Measurements from ENCODE around the gene SRBD1. TPM values are rescaled to one million over a fixed set of nuclear protein-coding genes. Genes with fewer than 3 reads are reported as not detected.

The SRBD1 gene
- total RNA-seq, 1 experiment from 2014 or later, result 17.3 TPM

GRCh38 chr2:45390441-45390840 lies 220.6 kb downstream of the SRBD1 start:
- CTCF ChIA-PET, result no interaction called here
- intact Hi-C loops (cut with micrococcal nuclease), result no loop called here
- H3K36me3 Mint-ChIP-seq (ENCODE audit: insufficient read depth, unreplicated experiment), result peaks cover 25% of the 10 kb centered on the region
- H3K27ac Mint-ChIP-seq (ENCODE audit: low read depth, unreplicated experiment), result peak overlapping the region; percentile 28
- no peaks in the 10 kb centered on the region for H3K9me3 Mint-ChIP-seq (ENCODE audit: unreplicated experiment)
- POLR2A ChIA-PET, result no interaction called here
- no peak overlapping the region for H3K4me3 Mint-ChIP-seq (ENCODE audit: unreplicated experiment)
- no peaks in the 10 kb centered on the region for H3K27me3 Mint-ChIP-seq (ENCODE audit: insufficient read depth, unreplicated experiment)
- no peak for DNase-seq (ENCODE audit: unreplicated experiment)
- TF ChIP-seq CTCF (IDR thresholded peaks at IDR 0.05; ENCODE audit: unreplicated experiment), result no peak
- H3K4me1 Mint-ChIP-seq (ENCODE audit: insufficient read depth, unreplicated experiment), result peaks cover 9% of the 10 kb centered on the region
- no TSS peak for BruUV-seq (replicated peaks)

GRCh38 chr2:45388541-45389100 lies 222.4 kb downstream of the SRBD1 start:
- Mint-ChIP-seq H3K4me3 (ENCODE audit: unreplicated experiment) (no peak overlapping the region), H3K27ac (ENCODE audit: low read depth, unreplicated experiment) (no peak overlapping the region)
- POLR2A ChIA-PET, result no interaction called here

GRCh38 chr2:45382744-45383143 lies 228.3 kb downstream of the SRBD1 start:
- Mint-ChIP-seq H3K9me3 (ENCODE audit: unreplicated experiment) (no peaks in the 10 kb centered on the region), H3K4me1 (ENCODE audit: insufficient read depth, unreplicated experiment) (peaks cover 12% of the 10 kb centered on the region), H3K4me3 (ENCODE audit: unreplicated experiment) (no peak overlapping the region), H3K36me3 (ENCODE audit: insufficient read depth, unreplicated experiment) (peaks cover 5% of the 10 kb centered on the region), H3K27ac (ENCODE audit: low read depth, unreplicated experiment) (no peak overlapping the region), H3K27me3 (ENCODE audit: insufficient read depth, unreplicated experiment) (no peaks in the 10 kb centered on the region)
- POLR2A ChIA-PET, result no interaction called here
- BruUV-seq (replicated peaks), result no TSS peak
- peak; percentile 24 for DNase-seq (ENCODE audit: unreplicated experiment)
- CTCF ChIA-PET, result interaction anchor here (0.6 kb wide), 2 partner anchors 143 to 558 kb away, joined by 3 read pairs; no protein-coding TSS in a partner anchor
- intact Hi-C loops (cut with micrococcal nuclease), result no loop called here
- no peak for TF ChIP-seq CTCF (IDR thresholded peaks at IDR 0.05; ENCODE audit: unreplicated experiment)

More at GRCh38 chr2:45388541-45389100, 222.4 kb downstream of the SRBD1 start:
- Mint-ChIP-seq H3K4me1 (ENCODE audit: insufficient read depth, unreplicated experiment) (peaks cover 9% of the 10 kb centered on the region), H3K9me3 (ENCODE audit: unreplicated experiment) (no peaks in the 10 kb centered on the region), H3K27me3 (ENCODE audit: insufficient read depth, unreplicated experiment) (no peaks in the 10 kb centered on the region), H3K36me3 (ENCODE audit: insufficient read depth, unreplicated experiment) (peaks cover 25% of the 10 kb centered on the region)
- intact Hi-C loops (cut with micrococcal nuclease), result no loop called here
- CTCF ChIA-PET, result no interaction called here
- BruUV-seq (replicated peaks), result no TSS peak
- DNase-seq (ENCODE audit: unreplicated experiment), result no peak
- TF ChIP-seq CTCF (IDR thresholded peaks at IDR 0.05; ENCODE audit: unreplicated experiment), result no peak

- BruUV-seq (replicated peaks), result no TSS peak
- H3K27ac Mint-ChIP-seq (ENCODE audit: low read depth, unreplicated experiment), result no peak overlapping the region
- POLR2A ChIA-PET, result interaction anchor here (1.0 kb wide), 1 partner anchor 53 kb away, joined by 3 read pairs; no protein-coding TSS in a partner anchor
- DNase-seq (ENCODE audit: unreplicated experiment), result peak; percentile 21
- intact Hi-C loops (cut with micrococcal nuclease), result no loop called here
- H3K36me3 Mint-ChIP-seq (ENCODE audit: insufficient read depth, unreplicated experiment), result no peaks in the 10 kb centered on the region
- H3K9me3 Mint-ChIP-seq (ENCODE audit: unreplicated experiment), result no peaks in the 10 kb centered on the region
- peaks cover 12% of the 10 kb centered on the region for H3K4me1 Mint-ChIP-seq (ENCODE audit: insufficient read depth, unreplicated experiment)
- no peak for TF ChIP-seq CTCF (IDR thresholded peaks at IDR 0.05; ENCODE audit: unreplicated experiment)
- CTCF ChIA-PET, result interaction anchor here (0.6 to 0.7 kb wide), 2 partner anchors 50 to 52 kb away, joined by 3 read pairs; no protein-coding TSS in a partner anchor
- H3K27me3 Mint-ChIP-seq (ENCODE audit: insufficient read depth, unreplicated experiment), result no peaks in the 10 kb centered on the region
- no peak overlapping the region for H3K4me3 Mint-ChIP-seq (ENCODE audit: unreplicated experiment)
Measured at GRCh38 chr2:45380131-45380836, 230.8 kb downstream of the SRBD1 start.

All from MCF 10A (cell line).